PFSK-1 (cell line): ENCODE measurements around the gene S100A1.

ENCODE experiments used
- POLR2AphosphoS5 ChIP-seq: IDR thresholded peaks from 2 replicates; pipeline ENCODE4 v1.6.1; 2012; ENCODE audit warnings: low read depth, mild to moderate bottlenecking, control low read depth, low read length, moderate library complexity
- SIN3A ChIP-seq: IDR thresholded peaks from 2 replicates; pipeline ENCODE4 v1.6.1; 2012; ENCODE audit warnings: mild to moderate bottlenecking, low read length, moderate library complexity, borderline replicate concordance; ENCODE audit not compliant: insufficient read depth
- TAF1 ChIP-seq: IDR thresholded peaks from 2 replicates; pipeline ENCODE4 v1.6.1; 2012; ENCODE audit warnings: low read length, control low read depth, borderline replicate concordance; ENCODE audit not compliant: insufficient read depth
- TF ChIP-seq, protein P1 (sequence below), 2 experiments: IDR thresholded peaks; 2 replicates each; pipeline versions ENCODE4 v1.6.1 to v1.8.0; 2011 to 2012; ENCODE audit warnings: low read depth in 2 of 2, low read length in 2 of 2, control low read depth in 1 of 2, inconsistent platforms in 1 of 2, mild to moderate bottlenecking in 1 of 2, moderate library complexity in 1 of 2; ENCODE audit not compliant: insufficient read depth in 1 of 2

DNA sequence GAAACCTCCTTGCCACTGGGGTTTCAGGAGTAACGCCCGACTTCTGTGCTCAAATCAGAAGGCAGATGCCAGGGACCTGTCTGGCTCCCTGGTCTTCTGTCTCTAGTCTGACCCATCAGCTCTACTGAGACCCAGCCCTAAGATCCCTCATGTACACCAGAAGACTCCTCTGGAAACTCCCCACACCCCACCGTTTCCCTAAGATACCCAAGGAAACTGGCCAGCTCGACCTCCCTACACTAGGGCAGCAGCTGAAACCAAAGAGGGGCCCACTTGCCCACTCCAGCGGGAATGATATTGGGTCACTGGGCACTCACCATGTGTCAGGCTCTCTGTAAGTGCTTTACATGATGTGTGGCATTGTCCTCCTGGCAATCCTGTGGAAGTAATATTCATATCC, 14.8 kb upstream of the S100A1 start:
- TF ChIP-seq, protein P1, sequence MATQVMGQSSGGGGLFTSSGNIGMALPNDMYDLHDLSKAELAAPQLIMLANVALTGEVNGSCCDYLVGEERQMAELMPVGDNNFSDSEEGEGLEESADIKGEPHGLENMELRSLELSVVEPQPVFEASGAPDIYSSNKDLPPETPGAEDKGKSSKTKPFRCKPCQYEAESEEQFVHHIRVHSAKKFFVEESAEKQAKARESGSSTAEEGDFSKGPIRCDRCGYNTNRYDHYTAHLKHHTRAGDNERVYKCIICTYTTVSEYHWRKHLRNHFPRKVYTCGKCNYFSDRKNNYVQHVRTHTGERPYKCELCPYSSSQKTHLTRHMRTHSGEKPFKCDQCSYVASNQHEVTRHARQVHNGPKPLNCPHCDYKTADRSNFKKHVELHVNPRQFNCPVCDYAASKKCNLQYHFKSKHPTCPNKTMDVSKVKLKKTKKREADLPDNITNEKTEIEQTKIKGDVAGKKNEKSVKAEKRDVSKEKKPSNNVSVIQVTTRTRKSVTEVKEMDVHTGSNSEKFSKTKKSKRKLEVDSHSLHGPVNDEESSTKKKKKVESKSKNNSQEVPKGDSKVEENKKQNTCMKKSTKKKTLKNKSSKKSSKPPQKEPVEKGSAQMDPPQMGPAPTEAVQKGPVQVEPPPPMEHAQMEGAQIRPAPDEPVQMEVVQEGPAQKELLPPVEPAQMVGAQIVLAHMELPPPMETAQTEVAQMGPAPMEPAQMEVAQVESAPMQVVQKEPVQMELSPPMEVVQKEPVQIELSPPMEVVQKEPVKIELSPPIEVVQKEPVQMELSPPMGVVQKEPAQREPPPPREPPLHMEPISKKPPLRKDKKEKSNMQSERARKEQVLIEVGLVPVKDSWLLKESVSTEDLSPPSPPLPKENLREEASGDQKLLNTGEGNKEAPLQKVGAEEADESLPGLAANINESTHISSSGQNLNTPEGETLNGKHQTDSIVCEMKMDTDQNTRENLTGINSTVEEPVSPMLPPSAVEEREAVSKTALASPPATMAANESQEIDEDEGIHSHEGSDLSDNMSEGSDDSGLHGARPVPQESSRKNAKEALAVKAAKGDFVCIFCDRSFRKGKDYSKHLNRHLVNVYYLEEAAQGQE (IDR thresholded peaks at IDR 0.05; ENCODE audit: insufficient read depth in 1 of 2, low read depth in 2 of 2, low read length in 2 of 2) = no peak
- no peak for TF ChIP-seq SIN3A
- TF ChIP-seq POLR2AphosphoS5 = no peak
- TF ChIP-seq TAF1 = no peak
